Prostate gland (tissue), 2 donors: ENCODE measurements around the gene CCDC148. TPM values are rescaled to one million over a fixed set of nuclear protein-coding genes. Genes with fewer than 3 reads are reported as not detected.
A peak's percentile ranks its signal among the peaks of the same experiment; 100 is the strongest.
"Not testable (repeated sequence)": the region's sequence is repeated elsewhere in the genome, so short reads cannot be mapped to it uniquely, and the experiment has no call there.

ENCODE experiments used
- DNase-seq: peaks from one replicate; pipeline ENCODE4 v3.0.0-alpha.2; 2019; ENCODE audit warnings: low spot score
- H3K27ac ChIP-seq, 2 donors: fragments of 200-600 bp; sonication (generic); 2 replicates each; pipeline ENCODE4 v1.5.1; 2017 to 2019
- H3K27me3 ChIP-seq: fragments of 200-600 bp; sonication (generic); replicated peaks from 2 replicates; pipeline ENCODE4 v1.5.1; 2019; ENCODE audit not compliant: insufficient read depth
- H3K36me3 ChIP-seq, 2 donors: fragments of 200-600 bp; sonication (generic); 1 replicate in 1 of 2; 2 replicates in 1 of 2; pipeline versions ENCODE4 v1.5.1 to v1.8.1; 2017 to 2019
- H3K4me1 ChIP-seq: fragments of 200-600 bp; sonication (generic); replicated peaks from 2 replicates; pipeline ENCODE4 v1.5.1; 2019
- H3K4me3 ChIP-seq, 2 donors: fragments of 200-600 bp; sonication (generic); 2 replicates each; pipeline ENCODE4 v1.5.1; 2017 to 2019
- H3K9me3 ChIP-seq: fragments of 200-600 bp; sonication (generic); 2 replicates; pipeline ENCODE4 v1.5.1; 2017
- CTCF ChIP-seq, 4 experiments: fragments of 200-600 bp in 2 of 4; fragments of 450-650 bp in 2 of 4; sonication (generic) in 2 of 4; IDR thresholded peaks; 1 replicate in 3 of 4; 2 replicates in 1 of 4; pipeline ENCODE4 v1.5.1; 2016 to 2019; ENCODE audit warnings: antibody characterized with exemption in 4 of 4, mild to moderate bottlenecking in 2 of 4, moderate library complexity in 2 of 4
- POLR2A ChIP-seq: fragments of 450-650 bp; IDR thresholded peaks from one replicate; pipeline ENCODE4 v1.6.1; 2016; ENCODE audit warnings: antibody characterized with exemption, mild to moderate bottlenecking
- POLR2AphosphoS5 ChIP-seq: sonication (generic); formaldehyde crosslinking; IDR thresholded peaks from one replicate; pipeline ENCODE4 v1.6.1; 2017; ENCODE audit warnings: antibody characterized with exemption
- WGBS: methylation state at CpG from one replicate; pipeline ENCODE4 v1.1.5; 2018; 5-methylcytosine and 5-hydroxymethylcytosine counted together
- intact Hi-C: fragments of 100-400 bp; cut with DNase I; formaldehyde crosslinking; loops from one replicate; pipeline ENCODE4 v1.14.2; 2022
- total RNA-seq, 2 donors: library from RNA; depleted of rRNA; stranded (reverse); fragments of >200 nt; gene quantifications; one replicate each; pipeline ENCODE4 v1.1.0, GENCODE V29; 2016

The CCDC148 gene
- total RNA-seq, 2 donors from 2014 or later = 1.5 to 1.6 TPM

GRCh38 chr2:158378926-158379325, 77.6 kb downstream of the CCDC148 start:
- Histone ChIP-seq H3K27ac (no peak overlapping the region), H3K36me3 (no peaks in the 10 kb centered on the region), H3K27me3 (no peaks in the 10 kb centered on the region), H3K9me3 (no peaks in the 10 kb centered on the region), H3K4me1 (no peaks in the 10 kb centered on the region), H3K4me3 (no peak overlapping the region)
- 79% methylated on average over 1 of the region's 1 CpG for WGBS
- TF ChIP-seq CTCF (IDR thresholded peaks at IDR 0.05) = no peak
- TF ChIP-seq POLR2A = no peak
- TF ChIP-seq POLR2AphosphoS5 = no peak
- DNase-seq = no peak
- intact Hi-C loops = no loop called here

GRCh38 chr2:158366342-158366741, 90.2 kb downstream of the CCDC148 start:
- no peak overlapping the region for H3K27ac ChIP-seq
- no peaks in the 10 kb centered on the region for H3K9me3 ChIP-seq
- TF ChIP-seq POLR2A (no peak), CTCF (IDR thresholded peaks at IDR 0.05) (no peak), POLR2AphosphoS5 (no peak)
- intact Hi-C loops = no loop called here
- H3K4me3 ChIP-seq = no peak overlapping the region
- H3K36me3 ChIP-seq = no peaks in the 10 kb centered on the region
- WGBS = 81% methylated on average over 5 of the region's 5 CpGs
- no peaks in the 10 kb centered on the region for H3K27me3 ChIP-seq
- DNase-seq = no peak
- no peaks in the 10 kb centered on the region for H3K4me1 ChIP-seq

- 85% methylated on average over 4 of the region's 4 CpGs for WGBS
- intact Hi-C loops = no loop called here
- Histone ChIP-seq H3K9me3 (no peaks in the 10 kb centered on the region), H3K27ac (no peak overlapping the region), H3K27me3 (no peaks in the 10 kb centered on the region), H3K4me3 (no peak overlapping the region), H3K4me1 (no peaks in the 10 kb centered on the region), H3K36me3 (no peaks in the 10 kb centered on the region)
- TF ChIP-seq POLR2AphosphoS5 (no peak), CTCF (IDR thresholded peaks at IDR 0.05) (no peak), POLR2A (no peak)
- no peak for DNase-seq
Measured at GRCh38 chr2:158359846-158360245, 96.7 kb downstream of the CCDC148 start.

- H3K27me3 ChIP-seq = no peaks in the 10 kb centered on the region
- no peak for DNase-seq
- intact Hi-C loops = no loop called here
- TF ChIP-seq CTCF (IDR thresholded peaks at IDR 0.05) (no peak), POLR2AphosphoS5 (peak; percentile 67), POLR2A (no peak)
- H3K36me3 ChIP-seq = no peaks in the 10 kb centered on the region
- WGBS = 32% methylated on average over 2 of the region's 2 CpGs
- no peak overlapping the region for H3K27ac ChIP-seq
- no peaks in the 10 kb centered on the region for H3K9me3 ChIP-seq
- no peaks in the 10 kb centered on the region for H3K4me1 ChIP-seq
- no peak overlapping the region for H3K4me3 ChIP-seq
Measured at GRCh38 chr2:158357699-158358098, 98.9 kb downstream of the CCDC148 start.

- Histone ChIP-seq H3K36me3 (no peaks in the 10 kb centered on the region), H3K27me3 (no peaks in the 10 kb centered on the region), H3K27ac (no peak overlapping the region), H3K4me1 (no peaks in the 10 kb centered on the region), H3K4me3 (no peak overlapping the region), H3K9me3 (no peaks in the 10 kb centered on the region)
- TF ChIP-seq POLR2AphosphoS5 = no peak
- intact Hi-C loops = no loop called here
- WGBS = 100% methylated on average over 1 of the region's 1 CpG
- no peak for DNase-seq
Measured at GRCh38 chr2:158357122-158357521, 99.4 kb downstream of the CCDC148 start.

GRCh38 chr2:158351466-158351816, 105.1 kb downstream of the CCDC148 start:
- DNase-seq, H3K27ac ChIP-seq, H3K4me1 ChIP-seq, intact Hi-C loops, H3K4me3 ChIP-seq, H3K9me3 ChIP-seq, H3K27me3 ChIP-seq, H3K36me3 ChIP-seq: not testable (repeated sequence)
- WGBS = no CpG with 5 or more reads among the region's 14 CpGs

- H3K4me1 ChIP-seq, H3K36me3 ChIP-seq, DNase-seq, H3K27ac ChIP-seq, H3K27me3 ChIP-seq, H3K9me3 ChIP-seq, intact Hi-C loops, H3K4me3 ChIP-seq: not testable (repeated sequence)
- WGBS = 88% methylated on average over 18 of the region's 20 CpGs
Measured at GRCh38 chr2:158350751-158351465, 105.6 kb downstream of the CCDC148 start.
